Adipose tissue (tissue), 3 donors: ENCODE results near the gene TBX18. TPM values are rescaled to one million over a fixed set of nuclear protein-coding genes. Genes with fewer than 3 reads are reported as not detected.

Source experiments
- H3K27ac ChIP-seq: one replicate; pipeline ENCODE4 v1.5.1; 2013; ENCODE audit warnings: low read depth, low read length
- WGBS, 3 donors: extraction: QIAGEN DNeasy Blood & Tissue Kit; methylation state at CpG; one replicate each; pipeline ENCODE4 v1.1.7; 2013; 5-methylcytosine and 5-hydroxymethylcytosine counted together
- polyA plus RNA-seq, 3 donors: library from polyadenylated mRNA; stranded (reverse); fragments of 200-250 nt; gene quantifications; one replicate each; pipeline ENCODE4 v1.2.3, GENCODE V29; 2013
- donor health status: healthy with polysubstance abuse.
- donor health status: Bipolar disorder and iron deficiency.
- donor health status: healthy.

The TBX18 gene
- 1 to 10 TPM in 2 of 3 donors, under 1 TPM in 1; 0.47 to 7.6 (median 4.5) TPM for polyA plus RNA-seq

DNA sequence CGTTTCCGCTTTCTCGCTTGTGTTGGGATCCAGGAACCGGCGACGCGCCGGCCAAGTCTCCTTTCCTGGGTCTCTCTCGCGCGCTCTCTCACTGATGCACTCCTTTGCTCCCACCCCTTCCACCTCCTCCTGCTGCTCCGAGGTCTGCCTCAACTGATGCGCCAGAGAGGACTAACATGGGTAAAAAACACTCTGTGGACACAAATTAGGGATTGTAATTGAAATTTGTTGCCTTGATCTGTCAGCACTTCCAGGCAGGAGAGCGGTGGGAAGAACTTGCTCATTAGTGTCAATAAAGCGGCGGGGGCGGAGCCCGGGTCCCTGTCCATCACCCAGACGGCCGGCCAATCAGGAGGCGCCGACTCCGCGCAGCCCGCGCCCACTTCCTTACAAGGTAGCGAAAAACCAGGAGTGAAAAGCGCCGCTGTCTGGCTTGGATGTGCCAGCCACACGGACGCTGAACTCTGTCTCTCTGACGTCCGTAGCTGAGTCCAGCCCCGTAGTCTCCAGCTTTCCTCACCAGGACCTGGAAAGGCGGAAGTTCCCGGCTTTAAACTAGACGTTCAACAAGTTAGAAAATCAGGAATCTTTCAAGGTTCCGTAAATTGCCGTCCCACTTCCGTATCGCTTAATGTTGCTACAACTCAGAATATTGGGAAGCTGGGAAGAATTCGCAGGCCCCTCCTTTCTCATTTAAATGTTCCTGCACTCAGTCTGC lies at the start of gene TBX18:
Gene TBX18 (minus strand): TSS at position 267 of the 718 bp plus-strand sequence. CDS start 417 bp downstream, outside the sequence.
- peak within 1 kb of the TSS; percentile 42 for H3K27ac ChIP-seq
- 2 to 3% (median 2%) methylated on average over 42 of the region's 42 CpGs for WGBS, 3 donors

- no peak overlapping the region for H3K27ac ChIP-seq
These were observed 47.0 kb upstream of the TBX18 start for GRCh38 chr6:84811351-84811750.

GRCh38 chr6:84809455-84809854 lies 45.1 kb upstream of the TBX18 start:
- WGBS, 3 donors = 14 to 19% (median 17%) methylated on average over 4 of the region's 4 CpGs
- no peak overlapping the region for H3K27ac ChIP-seq

- 55 to 70% (median 66%) methylated on average over 6 of the region's 6 CpGs for WGBS, 3 donors
- no peak overlapping the region for H3K27ac ChIP-seq
These were observed 44.2 kb upstream of the TBX18 start for GRCh38 chr6:84808491-84809061.

DNA sequence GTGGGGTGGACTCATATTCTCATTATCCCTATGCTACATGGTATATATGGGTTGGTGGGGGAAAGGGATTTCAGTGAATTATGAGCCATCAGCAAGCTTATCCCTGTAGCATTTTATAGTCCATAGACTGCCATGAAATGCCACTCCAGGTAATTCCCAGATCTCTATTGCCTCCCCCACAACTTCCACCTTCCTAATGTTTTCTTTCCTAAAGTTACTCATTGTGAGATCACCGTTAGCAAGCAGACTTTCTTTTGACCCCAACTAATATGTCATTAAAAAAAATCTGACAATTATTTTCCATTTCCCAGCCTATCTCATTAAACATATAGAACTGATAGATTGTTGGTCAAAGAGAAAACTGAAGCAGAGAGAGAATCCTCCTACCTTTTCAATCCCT lies 40.7 kb upstream of the TBX18 start:
- WGBS, 3 donors = 56 to 76% (median 75%) methylated on average over 1 of the region's 1 CpG
- H3K27ac ChIP-seq = no peak overlapping the region

DNA sequence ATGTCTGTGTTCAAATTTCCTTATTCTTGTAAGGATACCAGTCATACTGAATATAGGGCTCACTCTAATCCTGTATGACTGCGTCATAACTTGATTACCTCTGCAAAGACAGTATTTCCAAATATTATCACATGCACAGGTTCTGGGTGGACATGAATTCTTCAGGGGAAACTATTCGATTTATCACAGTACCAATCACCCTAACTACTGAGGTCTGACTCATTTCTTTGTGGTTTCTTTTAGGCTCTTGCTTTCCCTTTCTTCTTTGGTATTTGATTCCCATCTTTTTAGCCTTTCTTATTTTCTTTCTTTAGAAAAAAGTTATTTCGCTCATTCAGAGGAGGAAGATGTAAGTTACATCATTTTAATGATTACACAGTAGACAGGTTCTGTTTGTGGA lies 40.3 kb upstream of the TBX18 start:
- no peak overlapping the region for H3K27ac ChIP-seq
- WGBS, 3 donors = 69 to 88% (median 86%) methylated on average over 3 of the region's 3 CpGs

DNA sequence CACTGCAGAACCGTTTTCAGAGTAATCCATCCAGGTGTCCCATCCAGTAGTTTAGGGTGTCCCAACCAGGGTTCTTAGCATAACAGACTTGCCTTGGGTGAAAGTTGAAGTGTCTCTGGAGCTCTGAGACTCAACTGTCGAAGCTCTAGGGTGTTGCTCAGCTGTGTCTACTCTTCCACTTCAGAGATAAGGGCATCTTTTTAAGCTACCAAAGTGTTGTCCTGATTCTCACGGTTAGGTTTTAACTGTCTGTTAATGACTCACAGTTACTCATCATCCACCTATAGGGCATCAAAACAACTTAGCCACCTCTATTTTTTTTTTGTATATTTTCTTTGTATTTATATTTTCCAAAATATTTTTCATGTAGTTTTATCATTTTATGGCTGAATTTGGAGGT lies 36.9 kb upstream of the TBX18 start:
- no peak overlapping the region for H3K27ac ChIP-seq
- 60 to 81% (median 74%) methylated on average over 3 of the region's 3 CpGs for WGBS, 3 donors

DNA sequence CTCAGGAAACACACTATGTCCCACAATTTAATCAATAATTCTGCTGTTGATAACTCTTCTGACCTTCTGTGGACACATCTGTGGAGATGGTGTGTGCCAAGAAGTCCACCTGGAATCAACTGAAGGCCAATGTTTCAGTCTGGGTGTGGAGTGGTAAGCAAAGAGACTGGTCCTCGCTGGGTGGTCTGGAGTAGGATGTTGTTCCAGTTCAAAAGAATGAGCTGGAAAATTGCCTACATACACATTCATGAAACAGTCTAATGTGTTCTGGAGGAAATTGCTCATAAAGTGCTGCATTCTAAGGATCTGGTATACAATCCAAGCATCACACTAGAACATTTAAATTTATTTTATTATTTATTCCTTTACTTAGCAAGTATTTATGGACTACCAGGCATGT lies 33.9 kb upstream of the TBX18 start:
- WGBS, 3 donors = 46 to 60% (median 58%) methylated on average over 1 of the region's 1 CpG
- no peak overlapping the region for H3K27ac ChIP-seq

GRCh38 chr6:84796343-84796742 lies 31.9 kb upstream of the TBX18 start:
- 22 to 58% (median 57%) methylated on average over 2 of the region's 2 CpGs for WGBS, 3 donors
- H3K27ac ChIP-seq = no peak overlapping the region

DNA sequence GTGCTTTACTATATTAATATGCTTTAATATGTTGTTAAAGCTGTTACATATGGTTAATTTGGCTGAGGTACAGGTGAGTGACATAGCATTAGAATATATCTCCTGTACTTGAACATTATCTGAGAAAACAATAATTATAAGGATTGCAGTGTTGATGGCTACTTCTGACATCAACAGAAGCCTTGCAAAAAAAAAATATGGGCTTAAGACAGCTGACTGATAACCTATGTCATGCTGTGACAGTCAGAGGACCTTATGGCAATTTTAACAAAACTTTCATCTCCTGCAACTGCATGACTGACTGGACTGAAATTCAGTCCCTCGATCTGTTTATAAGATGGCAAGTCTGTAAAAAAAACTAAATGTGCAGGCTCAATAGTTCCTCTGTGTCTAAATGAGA lies 27.5 kb upstream of the TBX18 start:
- no peak overlapping the region for H3K27ac ChIP-seq
- whole genome bisulfite sequencing, 3 donors = 56 to 73% (median 69%) methylated on average over 1 of the region's 1 CpG

- WGBS, 3 donors = 37 to 58% (median 43%) methylated on average over 2 of the region's 2 CpGs
- H3K27ac ChIP-seq = no peak overlapping the region
These were observed 26.8 kb upstream of the TBX18 start for GRCh38 chr6:84791233-84791632.

DNA sequence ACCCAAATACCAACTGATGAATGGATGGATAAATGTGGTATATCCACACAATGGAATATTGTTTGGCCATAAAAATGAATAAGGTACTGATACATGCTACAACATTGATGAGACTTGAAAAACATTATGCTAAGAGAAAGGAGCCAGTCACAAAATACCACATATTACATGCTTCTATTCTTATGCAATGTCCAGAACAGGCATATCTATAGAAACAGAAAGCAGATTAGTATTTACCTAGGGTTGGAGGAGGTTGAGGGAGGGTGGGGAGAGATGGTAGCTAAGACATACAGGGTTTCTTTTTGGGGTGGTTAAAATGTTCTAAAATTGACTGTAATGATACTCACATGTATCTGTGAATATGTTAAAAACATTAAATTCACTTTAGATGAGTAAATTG lies 24.8 kb upstream of the TBX18 start:
- no peak overlapping the region for H3K27ac ChIP-seq

DNA sequence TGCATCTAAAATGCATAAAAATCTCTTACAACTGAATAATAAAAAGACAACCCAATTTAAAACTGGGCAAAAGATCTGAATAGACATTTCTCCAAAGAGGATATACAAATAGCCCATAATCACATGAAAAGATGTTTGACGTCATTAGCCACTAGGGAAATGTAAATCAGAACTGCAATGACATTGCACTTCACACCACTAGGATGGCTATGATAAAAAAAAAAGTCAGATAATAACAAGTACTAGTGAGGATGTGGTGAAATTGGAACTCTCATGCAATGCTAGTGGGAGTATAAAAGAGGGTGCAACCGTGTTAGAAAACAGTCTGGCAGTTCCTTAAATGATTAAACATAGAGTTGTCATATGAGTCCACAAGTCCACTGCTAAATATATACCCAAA lies 24.3 kb upstream of the TBX18 start:
- WGBS, 3 donors = 68 to 76% (median 75%) methylated on average over 2 of the region's 2 CpGs
- no peak overlapping the region for H3K27ac ChIP-seq

DNA sequence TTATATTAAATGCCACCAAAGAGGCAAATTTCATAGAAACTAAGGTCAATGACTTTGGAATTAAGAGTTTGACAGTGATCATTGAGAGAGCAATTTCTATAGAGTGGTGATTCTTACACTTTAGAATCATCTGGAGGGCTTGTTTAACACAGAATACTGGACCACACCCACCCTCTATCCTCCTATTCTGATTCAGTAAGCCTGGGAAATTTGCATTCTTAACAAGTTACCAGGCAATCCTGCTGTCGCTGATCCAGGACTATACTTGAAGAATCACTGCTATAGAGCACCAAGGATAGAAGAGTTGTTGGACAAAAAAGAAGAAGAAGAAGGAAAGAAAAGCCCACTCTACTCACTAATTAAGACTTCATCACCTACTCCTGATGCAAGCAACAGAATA lies 21.3 kb upstream of the TBX18 start:
- 22 to 52% (median 24%) methylated on average over 1 of the region's 1 CpG for WGBS, 3 donors

GRCh38 chr6:84779917-84780316 lies 15.5 kb upstream of the TBX18 start:
- 90 to 92% (median 90%) methylated on average over 2 of the region's 2 CpGs for WGBS, 3 donors

More for the DNA sequence above, 21.3 kb upstream of the TBX18 start:
- H3K27ac ChIP-seq = no peak overlapping the region

GRCh38 chr6:84779380-84779779 lies 15.0 kb upstream of the TBX18 start:
- 43 to 65% (median 51%) methylated on average over 1 of the region's 1 CpG for WGBS, 3 donors
- H3K27ac ChIP-seq = no peak overlapping the region

More at GRCh38 chr6:84779917-84780316, 15.5 kb upstream of the TBX18 start:
- H3K27ac ChIP-seq = no peak overlapping the region

DNA sequence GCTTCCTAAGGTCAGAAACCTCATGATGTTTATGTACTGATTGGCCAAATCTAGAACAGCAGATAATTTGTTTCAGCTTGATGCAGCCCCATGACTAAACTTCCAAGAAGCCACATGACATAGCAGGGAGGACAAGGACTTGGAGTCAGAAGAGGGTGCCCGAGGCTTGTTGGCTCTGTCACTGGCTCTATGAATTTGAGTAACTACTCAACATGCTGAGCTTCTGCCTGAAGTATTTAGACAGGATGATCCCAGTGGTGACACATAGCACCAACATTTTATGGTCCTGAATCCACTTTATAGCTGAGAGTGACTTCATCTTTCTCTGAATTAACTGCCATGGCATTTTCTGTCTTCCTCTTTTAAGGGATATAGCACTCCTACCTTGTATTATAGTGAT lies 13.5 kb upstream of the TBX18 start:
- no peak overlapping the region for H3K27ac ChIP-seq
- 65 to 81% (median 69%) methylated on average over 1 of the region's 1 CpG for WGBS, 3 donors

DNA sequence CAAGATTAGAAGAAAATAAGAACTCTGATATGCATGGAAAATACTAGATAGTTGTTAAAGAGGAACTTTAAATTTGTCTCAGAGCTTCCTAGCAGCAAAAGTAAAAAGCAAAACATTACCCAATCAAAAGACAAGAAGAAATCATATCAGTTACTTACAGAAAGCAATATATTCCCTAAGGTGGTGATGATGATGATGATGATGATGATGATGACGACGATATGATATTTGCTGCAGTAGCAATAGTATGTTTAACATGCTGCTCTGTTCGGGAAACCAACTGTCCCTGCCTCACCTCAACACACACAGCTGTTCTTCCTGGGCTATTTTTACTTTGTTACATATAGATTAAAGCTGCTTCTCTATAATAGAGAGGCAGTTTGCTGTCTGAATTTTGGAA lies 12.0 kb upstream of the TBX18 start:
- WGBS, 3 donors = 48 to 71% (median 67%) methylated on average over 3 of the region's 3 CpGs
- H3K27ac ChIP-seq = no peak overlapping the region

GRCh38 chr6:84775751-84776150 lies 11.4 kb upstream of the TBX18 start:
- WGBS, 3 donors = 54 to 70% (median 65%) methylated on average over 3 of the region's 3 CpGs
- no peak overlapping the region for H3K27ac ChIP-seq

- no peak overlapping the region for H3K27ac ChIP-seq
- WGBS, 3 donors = 9 to 22% (median 14%) methylated on average over 14 of the region's 14 CpGs
These were observed 10.5 kb upstream of the TBX18 start for GRCh38 chr6:84774985-84775284.
